ENCODE data around the gene ACAP2.

GRCh38 chr3:195405651-195406050 lies 37.2 kb downstream of the ACAP2 start:
- no peak for TF ChIP-seq POLR2A (IDR thresholded peaks at IDR 0.05; ENCODE audit: low read depth, low read length)
- TF ChIP-seq SPI1 (IDR thresholded peaks at IDR 0.05; ENCODE audit: low read depth, low read length), result no peak
- TF ChIP-seq POLR2AphosphoS5 (IDR thresholded peaks at IDR 0.05; ENCODE audit: low read depth, low read length), result no peak
- TF ChIP-seq TAF1 (IDR thresholded peaks at IDR 0.05; ENCODE audit: low read depth, low read length), result no peak

Data from GM12891 (cell line).